Activated B cell treated with CpG ODN at 0.5 μM for 24 hours (primary cell): ENCODE results near the gene WDR76. TPM values are rescaled to one million over a fixed set of nuclear protein-coding genes. Genes with fewer than 3 reads are reported as not detected.

Source experiments
- ATAC-seq: fragments of 200-7000 bp; cut with Tn5 transposase; one replicate; pipeline ENCODE4 v1.10.0; 2021; ENCODE audit warnings: low read depth, mild to moderate bottlenecking, moderate library complexity
- CTCF ChIA-PET: fragments of 350-600 bp; sonication (Branson Sonifier 250); formaldehyde crosslinking; loops from one replicate; lab custom pipeline; 2021; ENCODE audit warnings: antibody characterized with exemption; lab: Charles Lee
- POLR2A ChIA-PET: fragments of 350-600 bp; sonication (Branson Sonifier 250); formaldehyde crosslinking; loops from one replicate; lab custom pipeline; 2021; ENCODE audit warnings: antibody characterized with exemption; lab: Charles Lee
- DNase-seq: peaks from one replicate; pipeline ENCODE4 v3.0.0; 2022
- H3K27ac Mint-ChIP-seq: one replicate; pipeline ENCODE4 v1.8.0; 2020; ENCODE audit warnings: mixed read lengths
- H3K27me3 Mint-ChIP-seq: one replicate; pipeline ENCODE4 v1.8.0; 2021; ENCODE audit warnings: mixed read lengths
- H3K36me3 Mint-ChIP-seq: one replicate; pipeline ENCODE4 v1.8.0; 2021; ENCODE audit warnings: low read depth, mixed read lengths
- H3K4me1 Mint-ChIP-seq: one replicate; pipeline ENCODE4 v1.8.0; 2021; ENCODE audit warnings: mixed read lengths
- H3K4me3 Mint-ChIP-seq: one replicate; pipeline ENCODE4 v1.8.0; 2020; ENCODE audit warnings: mild to moderate bottlenecking, mixed read lengths
- H3K9me3 Mint-ChIP-seq: one replicate; pipeline ENCODE4 v1.8.0; 2020; ENCODE audit warnings: mixed read lengths
- intact Hi-C: fragments of 100-400 bp; cut with micrococcal nuclease; formaldehyde crosslinking; loops from one replicate; pipeline ENCODE4 v1.15.1; 2024
- total RNA-seq: library from RNA; stranded (reverse); gene quantifications from 2 replicates; pipeline ENCODE4 v1.2.3, GENCODE V29; 2022
- TF ChIP-seq, protein P1 (sequence below): fragments of 200-600 bp; IDR thresholded peaks from one replicate; pipeline ENCODE4 v1.8.0; 2022; ENCODE audit warnings: antibody characterized with exemption, mild to moderate bottlenecking

The WDR76 gene
- total RNA-seq, 1 donor from 2014 or later = 15.1 TPM

DNA sequence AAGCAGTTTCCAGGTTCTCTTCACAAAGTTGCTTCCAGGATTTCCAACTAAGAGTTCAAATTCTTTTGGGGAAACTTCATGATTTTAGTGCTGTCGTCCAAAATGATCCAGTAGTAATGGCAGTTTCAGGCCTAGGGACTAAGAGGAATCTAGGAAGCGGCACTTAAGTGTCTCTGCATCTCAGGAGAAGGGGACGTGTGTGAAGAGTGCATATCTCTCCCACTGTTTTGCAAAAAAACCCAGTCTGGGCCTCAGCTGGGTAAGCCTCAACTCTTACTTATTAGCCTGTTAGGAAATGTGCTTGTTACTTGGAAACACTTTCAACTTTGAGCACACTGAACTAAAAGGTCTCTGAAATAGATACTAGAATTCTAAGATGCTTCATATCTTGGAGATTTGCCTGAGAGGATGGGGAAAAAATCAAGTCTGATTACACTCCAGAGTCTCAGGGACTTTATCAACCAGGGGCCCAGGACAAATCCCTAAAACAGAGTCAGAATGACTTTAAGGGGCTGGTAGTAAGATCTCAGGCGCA, 81.8 kb downstream of the WDR76 start:
- intact Hi-C loops = no loop called here
- ChIA-PET POLR2A (no interaction called here), CTCF (no interaction called here)
- Mint-ChIP-seq H3K4me3 (no peak overlapping the region), H3K36me3 (no peaks in the 10 kb centered on the region), H3K27me3 (no peaks in the 10 kb centered on the region), H3K4me1 (peaks cover 6% of the 10 kb centered on the region), H3K9me3 (no peaks in the 10 kb centered on the region), H3K27ac (no peak overlapping the region)
- no peak for ATAC-seq
- TF ChIP-seq, protein P1, sequence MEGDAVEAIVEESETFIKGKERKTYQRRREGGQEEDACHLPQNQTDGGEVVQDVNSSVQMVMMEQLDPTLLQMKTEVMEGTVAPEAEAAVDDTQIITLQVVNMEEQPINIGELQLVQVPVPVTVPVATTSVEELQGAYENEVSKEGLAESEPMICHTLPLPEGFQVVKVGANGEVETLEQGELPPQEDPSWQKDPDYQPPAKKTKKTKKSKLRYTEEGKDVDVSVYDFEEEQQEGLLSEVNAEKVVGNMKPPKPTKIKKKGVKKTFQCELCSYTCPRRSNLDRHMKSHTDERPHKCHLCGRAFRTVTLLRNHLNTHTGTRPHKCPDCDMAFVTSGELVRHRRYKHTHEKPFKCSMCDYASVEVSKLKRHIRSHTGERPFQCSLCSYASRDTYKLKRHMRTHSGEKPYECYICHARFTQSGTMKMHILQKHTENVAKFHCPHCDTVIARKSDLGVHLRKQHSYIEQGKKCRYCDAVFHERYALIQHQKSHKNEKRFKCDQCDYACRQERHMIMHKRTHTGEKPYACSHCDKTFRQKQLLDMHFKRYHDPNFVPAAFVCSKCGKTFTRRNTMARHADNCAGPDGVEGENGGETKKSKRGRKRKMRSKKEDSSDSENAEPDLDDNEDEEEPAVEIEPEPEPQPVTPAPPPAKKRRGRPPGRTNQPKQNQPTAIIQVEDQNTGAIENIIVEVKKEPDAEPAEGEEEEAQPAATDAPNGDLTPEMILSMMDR = no peak
- no peak for DNase-seq

DNA sequence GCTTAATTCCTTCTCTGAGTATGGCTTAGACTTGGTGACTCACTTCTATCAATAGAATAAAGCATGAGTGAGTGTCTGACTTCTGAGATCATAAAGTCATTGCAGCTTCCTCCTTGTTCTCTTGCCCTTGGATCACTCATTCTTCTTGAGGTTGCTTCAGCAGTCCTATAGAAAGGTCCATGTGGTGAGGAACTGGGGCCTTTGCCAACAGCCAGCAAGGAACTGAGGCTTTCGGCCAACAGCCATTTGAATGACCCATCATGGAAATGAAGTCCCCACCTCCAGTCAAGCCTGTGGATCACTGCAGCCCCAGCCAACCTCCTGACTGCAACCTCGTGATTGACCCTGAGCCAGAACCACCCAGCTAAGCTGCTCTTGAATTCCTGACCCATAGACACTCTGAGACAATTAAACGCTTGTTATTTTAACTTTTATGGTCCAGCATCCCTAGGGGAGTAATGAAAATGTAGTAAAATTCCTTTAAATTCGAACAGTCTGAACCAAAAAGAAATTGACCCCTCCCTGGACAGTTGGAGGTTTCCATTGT, 84.5 kb downstream of the WDR76 start:
- H3K9me3 Mint-ChIP-seq = no peaks in the 10 kb centered on the region
- ATAC-seq (no peak), DNase-seq (no peak)
- no peak overlapping the region for H3K27ac Mint-ChIP-seq
- H3K27me3 Mint-ChIP-seq = no peaks in the 10 kb centered on the region
- ChIA-PET CTCF (no interaction called here), POLR2A (no interaction called here)
- no peak overlapping the region for H3K4me3 Mint-ChIP-seq
- TF ChIP-seq, protein P1 = no peak
- H3K36me3 Mint-ChIP-seq = no peaks in the 10 kb centered on the region
- intact Hi-C loops = no loop called here
- H3K4me1 Mint-ChIP-seq = no peaks in the 10 kb centered on the region

DNA sequence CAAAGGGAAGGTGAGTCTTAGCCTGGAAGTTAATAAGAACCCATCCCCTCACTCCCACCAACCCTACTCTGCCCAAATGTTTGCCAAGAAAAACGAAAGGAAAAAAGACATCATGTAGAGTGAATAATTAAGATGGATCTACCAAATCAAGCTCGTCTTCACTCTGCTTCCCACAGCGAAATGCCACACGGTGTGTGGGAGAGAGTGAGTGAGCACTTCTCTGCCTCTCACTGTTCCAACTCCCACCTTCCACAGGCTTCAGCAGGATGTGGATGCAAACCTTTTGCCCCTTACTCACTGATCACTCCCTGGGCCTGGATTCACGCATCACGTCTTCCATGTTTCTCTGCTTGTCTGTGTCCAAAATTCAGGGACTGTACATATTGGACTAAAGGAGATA, 85.4 kb downstream of the WDR76 start:
- no peak overlapping the region for H3K27ac Mint-ChIP-seq
- no peaks in the 10 kb centered on the region for H3K27me3 Mint-ChIP-seq
- ChIA-PET CTCF (no interaction called here), POLR2A (no interaction called here)
- H3K9me3 Mint-ChIP-seq = no peaks in the 10 kb centered on the region
- H3K4me1 Mint-ChIP-seq = no peaks in the 10 kb centered on the region
- ATAC-seq (no peak), DNase-seq (no peak)
- intact Hi-C loops = no loop called here
- TF ChIP-seq, protein P1 = no peak
- H3K36me3 Mint-ChIP-seq = no peaks in the 10 kb centered on the region
- no peak overlapping the region for H3K4me3 Mint-ChIP-seq

DNA sequence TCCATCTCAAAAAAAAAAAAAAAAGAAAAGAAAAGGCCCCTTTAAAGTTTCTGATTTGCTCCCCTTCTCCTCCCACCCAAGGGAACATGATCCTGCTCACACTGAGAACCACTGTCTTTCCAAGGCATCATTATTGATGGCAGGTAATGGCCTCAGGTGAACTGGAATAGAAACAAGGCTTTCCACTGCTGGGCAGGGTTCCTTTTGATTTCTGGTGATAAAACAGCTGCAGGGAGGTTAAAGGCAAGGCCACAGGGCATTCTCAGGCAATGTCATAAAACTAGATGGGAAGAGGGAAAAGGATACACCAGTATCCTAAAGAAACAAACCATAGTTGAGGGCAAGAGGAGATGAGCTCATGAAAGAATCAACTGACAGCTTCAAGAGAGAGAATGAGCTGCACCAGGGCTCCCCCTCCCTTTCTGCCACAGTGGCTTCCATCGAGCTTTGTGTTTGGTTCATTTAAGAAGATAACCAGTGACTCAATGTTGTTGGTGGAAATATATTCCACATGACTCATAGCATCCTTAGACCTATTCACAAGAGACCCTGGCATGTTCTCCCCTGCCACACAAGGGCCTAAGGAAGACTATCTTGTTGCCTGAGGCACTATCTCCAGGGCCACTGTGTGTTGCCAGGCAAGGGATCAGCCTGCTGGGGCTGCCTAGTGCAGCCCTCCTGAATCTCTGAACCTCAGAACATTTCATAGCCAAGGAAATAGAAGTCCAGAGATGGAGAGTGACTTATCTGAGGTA, 86.4 kb downstream of the WDR76 start:
- TF ChIP-seq, protein P1 = no peak
- POLR2A ChIA-PET = no interaction called here
- Mint-ChIP-seq H3K4me1 (no peaks in the 10 kb centered on the region), H3K9me3 (no peaks in the 10 kb centered on the region), H3K4me3 (no peak overlapping the region), H3K27ac (no peak overlapping the region), H3K36me3 (no peaks in the 10 kb centered on the region), H3K27me3 (no peaks in the 10 kb centered on the region)
- CTCF ChIA-PET = interaction anchor here (0.8 kb wide), 1 partner anchor 10 kb away, joined by 3 read pairs; no protein-coding TSS in a partner anchor
- ATAC-seq (no peak), DNase-seq (no peak)
- intact Hi-C loops = no loop called here

DNA sequence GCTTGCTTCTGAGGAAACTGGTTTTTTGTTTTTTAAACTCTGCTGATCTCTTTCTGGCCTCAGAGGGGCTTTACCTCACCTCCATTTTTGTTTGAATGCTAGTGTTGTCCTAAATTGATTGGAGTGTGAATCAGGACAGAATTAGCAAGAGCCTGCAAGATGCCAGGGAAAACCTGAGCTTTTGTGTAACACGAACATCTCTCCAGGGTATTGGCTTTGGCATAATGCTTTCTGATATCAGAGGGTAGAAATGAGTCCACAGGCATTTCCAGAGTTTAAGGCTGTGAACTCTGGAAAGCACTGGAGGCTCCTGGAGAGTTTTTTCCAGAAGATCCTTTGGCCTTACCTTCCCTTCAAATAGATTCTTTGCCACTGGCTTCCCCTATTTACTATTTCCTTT, 87.1 kb downstream of the WDR76 start:
- CTCF ChIA-PET = interaction anchor here (0.8 kb wide), 1 partner anchor 11 kb away, joined by 3 read pairs; no protein-coding TSS in a partner anchor
- Mint-ChIP-seq H3K27me3 (no peaks in the 10 kb centered on the region), H3K4me3 (no peak overlapping the region)

More for the DNA sequence above, 87.1 kb downstream of the WDR76 start:
- no peak for DNase-seq
- TF ChIP-seq, protein P1 = no peak
- intact Hi-C loops = no loop called here
- Mint-ChIP-seq H3K4me1 (no peaks in the 10 kb centered on the region), H3K9me3 (no peaks in the 10 kb centered on the region), H3K27ac (no peak overlapping the region), H3K36me3 (no peaks in the 10 kb centered on the region)
- no peak for ATAC-seq
- POLR2A ChIA-PET = no interaction called here
